ENCODE measurements around the gene TMEM94.

Gene TMEM94

DNA sequence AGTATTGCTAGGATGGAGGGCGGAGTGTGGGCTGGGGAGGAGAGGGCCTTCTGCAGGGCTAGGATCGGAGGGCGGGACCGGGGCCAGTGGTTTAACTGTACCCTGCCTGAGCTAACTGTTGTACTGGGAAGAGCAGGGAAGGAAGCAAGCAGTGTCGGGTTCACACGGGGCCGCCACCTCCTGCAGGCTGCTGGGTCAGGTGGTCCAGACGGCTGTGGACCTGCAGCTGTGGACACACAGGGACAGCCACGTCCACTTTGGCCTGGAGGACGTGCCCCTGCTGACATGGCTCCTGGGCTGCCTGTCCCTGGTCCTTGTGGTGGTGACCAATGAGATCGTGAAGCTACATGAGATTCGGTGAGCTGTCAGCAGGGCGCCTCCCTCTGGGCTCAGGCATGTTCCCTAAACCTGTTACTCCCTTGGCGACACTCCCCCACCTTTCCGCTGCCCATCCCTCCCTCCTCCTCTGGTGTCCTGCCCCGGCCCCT lies 42.3 kb downstream of the TMEM94 start:
- DNase-seq (ENCODE audit: low read depth), result no peak

GRCh38 chr17:75499313-75500022 lies 43.0 kb downstream of the TMEM94 start:
- no peak for DNase-seq (ENCODE audit: low read depth)

- no peak for DNase-seq (ENCODE audit: low read depth)
Observed at GRCh38 chr17:75500419-75501216, 44.2 kb downstream of the TMEM94 start.

- no peak for DNase-seq (ENCODE audit: low read depth)
Observed at GRCh38 chr17:75501378-75502071, 45.1 kb downstream of the TMEM94 start.

DNA sequence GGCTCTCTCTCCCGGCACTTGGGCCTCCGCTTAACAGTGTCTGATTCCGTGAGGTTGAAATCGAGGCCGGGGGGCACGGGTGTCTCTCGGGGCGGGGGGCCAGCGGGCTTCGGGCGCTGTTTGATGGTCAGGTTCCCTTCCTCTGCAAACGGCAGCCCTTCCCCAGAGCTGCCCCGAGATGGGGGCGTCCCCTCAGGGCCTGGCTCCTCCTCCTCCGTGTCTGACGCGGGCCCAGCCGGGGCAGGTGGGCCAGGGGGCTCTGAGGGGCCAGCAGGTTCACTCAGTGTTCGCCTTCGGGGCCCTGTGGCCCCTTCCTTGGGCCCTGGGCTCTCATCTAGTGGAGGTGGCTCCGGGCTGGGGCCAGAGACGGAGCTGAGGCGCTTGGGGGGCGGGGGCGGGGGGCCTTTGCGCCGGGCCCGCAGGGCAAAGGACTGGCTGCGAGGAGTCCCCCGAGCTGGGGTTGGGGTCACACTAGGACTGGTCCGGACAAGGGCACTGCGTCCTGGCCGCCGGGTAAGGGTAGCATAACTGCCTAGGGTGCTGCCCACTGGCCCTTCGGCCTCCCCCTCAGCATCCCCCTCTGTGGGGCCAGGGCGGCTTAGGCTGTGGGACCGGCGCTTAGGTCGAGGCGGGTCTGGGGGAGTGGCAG lies 45.8 kb downstream of the TMEM94 start:
- no peak for DNase-seq (ENCODE audit: low read depth)

- no peak for DNase-seq (ENCODE audit: low read depth)
Observed at GRCh38 chr17:75502721-75503329, 46.4 kb downstream of the TMEM94 start.

DNA sequence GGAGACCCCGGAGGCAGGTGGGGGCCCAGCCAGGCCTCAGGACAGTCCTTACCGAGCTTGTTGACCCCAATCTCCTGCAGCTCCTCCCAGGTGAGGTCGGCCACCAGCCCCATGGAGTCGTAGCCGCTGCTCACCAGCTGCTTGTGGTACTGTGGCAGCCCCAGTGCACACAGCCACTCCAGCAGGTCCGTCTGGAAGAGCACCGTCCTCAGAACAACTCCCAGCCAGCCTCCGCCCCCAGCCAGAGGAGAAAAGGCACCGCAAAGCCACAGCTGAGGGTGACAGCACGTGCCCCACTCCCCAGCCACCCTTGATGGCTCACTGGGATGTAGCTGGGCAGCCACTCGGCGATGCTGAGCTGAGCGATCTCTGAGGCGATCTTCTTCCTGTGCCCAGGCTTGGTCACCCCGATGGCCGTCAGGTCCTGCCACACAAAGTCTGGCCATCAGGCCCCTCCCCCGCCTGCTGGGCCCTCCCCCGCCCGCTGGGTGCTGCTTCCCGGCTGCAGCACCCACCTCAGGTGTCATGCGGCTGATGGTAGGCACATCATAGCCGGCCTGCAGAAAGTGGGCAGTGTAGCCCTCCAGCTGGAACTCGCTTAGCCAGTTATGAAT lies 47.0 kb downstream of the TMEM94 start:
- no peak for DNase-seq (ENCODE audit: low read depth)

GRCh38 chr17:75503976-75504346 lies 47.5 kb downstream of the TMEM94 start:
- no peak for DNase-seq (ENCODE audit: low read depth)

DNA sequence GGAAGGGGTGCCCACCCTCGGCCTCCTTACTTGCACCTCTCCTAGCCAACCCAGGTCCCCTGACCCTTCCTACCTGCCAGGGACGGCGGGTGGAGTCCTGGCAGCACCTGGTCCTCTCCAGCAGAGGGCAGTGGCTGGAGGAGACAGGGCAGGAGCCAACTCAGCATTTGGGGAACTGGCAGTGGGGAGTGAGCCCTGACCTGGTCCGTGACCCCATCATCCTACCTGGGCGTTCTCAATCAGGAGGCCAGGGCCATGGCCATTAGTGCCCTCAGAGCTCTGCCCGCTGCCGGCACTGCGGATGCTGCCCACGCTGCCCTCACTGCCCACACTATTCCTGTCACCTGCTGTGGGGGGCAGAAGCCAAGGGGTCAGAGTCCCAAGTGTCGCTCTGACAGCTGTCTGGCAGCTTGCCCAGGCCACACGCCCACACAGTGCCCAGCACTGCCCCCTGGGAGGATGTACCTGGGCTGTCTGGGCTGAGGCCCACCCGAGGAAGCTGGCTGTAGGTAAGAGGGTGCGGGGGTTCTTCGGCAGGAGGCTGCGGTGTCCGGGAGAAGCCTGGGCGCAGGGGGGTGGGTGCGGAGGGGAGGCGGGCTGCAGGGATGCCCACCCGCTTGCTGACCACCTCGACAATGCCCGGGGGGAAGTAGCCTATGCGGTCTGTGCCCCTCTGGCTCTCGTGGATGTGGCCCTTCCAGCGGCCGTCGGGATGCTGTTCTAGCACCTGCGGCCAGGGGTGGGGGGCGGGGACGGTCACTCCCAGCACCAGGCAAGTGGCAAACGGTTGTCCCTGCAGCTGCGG lies 48.1 kb downstream of the TMEM94 start:
- no peak for DNase-seq (ENCODE audit: low read depth)

DNA sequence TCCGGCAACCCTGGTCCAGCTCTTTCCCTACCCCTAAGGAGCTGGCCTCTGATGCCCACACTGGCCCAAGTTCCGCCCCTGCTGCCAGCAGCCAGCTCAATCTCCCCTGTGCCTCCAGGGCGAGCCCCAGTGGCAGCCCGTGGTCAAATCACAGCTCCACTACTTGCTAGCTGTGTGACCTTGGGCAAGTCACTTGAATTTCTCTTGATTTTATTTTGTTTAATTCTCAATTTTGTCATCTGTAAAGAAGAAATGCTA lies 48.6 kb downstream of the TMEM94 start:
- DNase-seq (ENCODE audit: low read depth), result no peak

GRCh38 chr17:75505640-75506039 lies 49.2 kb downstream of the TMEM94 start:
- DNase-seq (ENCODE audit: low read depth), result no peak

GRCh38 chr17:75506134-75506533 lies 49.7 kb downstream of the TMEM94 start:
- no peak for DNase-seq (ENCODE audit: low read depth)

DNA sequence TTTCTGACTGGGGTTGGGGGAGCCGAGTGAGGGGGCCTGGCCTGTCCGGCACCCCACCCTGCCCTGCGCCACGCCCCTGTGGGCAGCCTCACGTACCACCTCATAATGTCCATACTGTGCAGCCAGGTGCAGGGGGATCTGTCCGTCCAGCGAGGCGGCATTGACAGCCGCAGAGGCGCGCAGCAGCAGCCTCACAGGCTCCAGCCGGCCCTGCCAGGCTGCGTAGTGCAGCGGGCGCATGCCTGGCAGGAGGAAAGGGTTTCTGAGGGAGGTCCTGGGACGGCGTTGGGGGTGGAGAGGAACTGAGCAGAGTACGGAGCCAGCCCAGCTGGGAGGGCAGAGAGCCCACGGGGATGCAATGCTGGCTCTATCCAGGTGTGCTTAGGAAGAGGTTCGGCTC lies 50.5 kb downstream of the TMEM94 start:
- no peak for DNase-seq (ENCODE audit: low read depth)

- no peak for DNase-seq (ENCODE audit: low read depth)
Observed at GRCh38 chr17:75507733-75508719, 51.6 kb downstream of the TMEM94 start.

GRCh38 chr17:75508931-75509361 lies 52.5 kb downstream of the TMEM94 start:
- DNase-seq (ENCODE audit: low read depth), result no peak

DNA sequence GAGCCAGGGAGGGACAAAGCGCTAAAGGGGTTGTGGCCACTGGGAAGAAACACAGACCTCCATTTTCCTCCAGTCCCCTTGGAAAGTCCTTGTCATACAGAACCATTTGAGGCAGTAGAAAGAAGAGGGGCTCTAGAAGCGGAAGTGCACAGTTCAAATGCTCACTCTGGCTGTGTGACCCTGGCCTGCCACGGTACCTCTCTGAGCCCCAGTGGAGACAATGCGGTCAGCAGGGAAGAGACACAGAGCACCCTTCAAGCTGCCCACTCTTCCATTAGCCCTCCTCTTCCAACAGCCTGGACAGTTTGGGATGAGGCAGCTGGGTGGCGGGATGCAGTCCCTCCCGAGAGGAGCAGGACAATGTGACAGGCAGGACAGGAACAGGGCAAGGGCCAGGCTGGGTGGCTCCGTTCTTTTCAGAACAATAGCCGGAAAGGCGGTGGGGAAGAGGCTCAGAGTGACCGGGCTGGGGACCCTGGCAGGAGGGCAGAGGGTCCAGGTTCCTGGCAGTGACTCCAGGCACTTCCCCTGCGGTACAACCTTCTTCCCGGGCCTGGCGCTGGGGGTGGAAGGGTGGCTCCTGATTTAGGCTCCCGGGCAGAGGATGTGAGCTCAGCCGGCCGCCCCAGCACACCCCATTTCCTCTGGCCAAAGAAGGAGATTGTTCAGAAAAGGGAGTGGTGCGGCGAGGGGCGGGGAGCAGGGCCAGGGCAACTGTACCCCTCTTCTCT lies 53.3 kb downstream of the TMEM94 start:
- DNase-seq (ENCODE audit: low read depth), result no peak

DNA sequence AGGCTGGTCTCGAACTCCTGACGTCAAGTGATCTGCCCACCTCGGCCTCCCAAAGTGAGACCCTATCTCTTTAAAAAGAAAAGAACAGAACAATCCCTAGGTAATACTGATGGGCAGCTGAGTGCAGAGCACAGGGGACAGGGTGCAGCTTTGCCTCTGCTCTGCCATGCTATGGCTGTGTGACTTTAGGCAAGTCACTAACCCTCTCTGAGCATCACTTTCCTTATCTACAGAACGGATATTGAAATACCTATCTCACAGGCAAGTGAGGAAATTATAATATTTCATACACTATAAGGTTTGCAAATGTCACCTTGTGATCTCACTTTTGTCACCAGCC lies 54.8 kb downstream of the TMEM94 start:
- no peak for DNase-seq (ENCODE audit: low read depth)

DNA sequence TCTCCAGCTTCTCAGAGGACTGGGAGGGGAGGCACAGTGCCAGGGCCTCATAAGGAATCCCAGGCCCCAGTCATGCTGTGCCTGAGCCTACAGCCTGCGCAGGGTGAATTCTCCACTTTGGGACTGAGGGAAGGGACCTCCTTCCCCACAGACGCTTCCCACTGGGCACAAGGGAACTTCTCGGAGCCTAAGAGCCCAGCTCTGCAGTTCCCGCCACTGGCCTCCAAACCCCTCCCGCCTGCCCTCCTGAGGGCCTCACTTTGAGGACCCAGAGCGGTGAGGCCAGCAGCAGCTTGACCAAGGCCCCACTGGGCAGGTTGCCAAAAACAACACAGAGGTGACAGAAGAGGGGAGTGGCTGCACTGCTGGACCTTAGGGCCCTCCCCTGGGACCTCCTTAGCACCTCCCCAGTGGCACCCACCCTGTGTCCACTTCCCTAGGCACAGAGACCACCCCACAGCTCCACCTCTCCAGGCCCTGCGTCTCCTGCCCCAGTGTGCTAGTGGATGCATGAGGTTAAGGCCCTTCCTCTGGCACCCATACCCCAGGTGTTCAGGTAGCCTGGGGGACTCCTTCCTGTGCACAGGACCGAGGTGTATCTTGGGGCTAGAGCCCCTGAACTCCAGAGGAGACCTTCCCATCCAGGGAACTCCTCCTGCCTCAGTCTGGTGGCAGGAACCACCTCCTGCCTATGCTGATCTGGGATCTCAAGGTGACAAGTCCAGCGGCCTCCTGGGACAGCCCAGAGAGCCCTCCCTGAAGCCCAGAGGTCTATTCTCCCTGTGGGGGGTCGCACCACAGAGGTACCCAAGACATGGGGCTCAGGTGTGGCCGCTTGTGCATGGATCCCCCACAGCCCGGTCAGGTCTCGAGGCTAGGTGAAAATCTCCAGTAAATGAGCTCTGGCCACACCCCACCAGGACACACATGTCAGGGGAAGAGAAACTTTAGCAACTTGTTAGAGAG lies 55.5 kb downstream of the TMEM94 start:
- no peak for DNase-seq (ENCODE audit: low read depth)
